ENCODE measurements around the gene TMEM144.
"Not testable (repeated sequence)": the region's sequence is repeated elsewhere in the genome, so short reads cannot be mapped to it uniquely, and the experiment has no call there.

TMEM144 gene

GRCh38 chr4:158238575-158238974, 28.3 kb downstream of the TMEM144 start:
- DNase-seq = no peak

DNA sequence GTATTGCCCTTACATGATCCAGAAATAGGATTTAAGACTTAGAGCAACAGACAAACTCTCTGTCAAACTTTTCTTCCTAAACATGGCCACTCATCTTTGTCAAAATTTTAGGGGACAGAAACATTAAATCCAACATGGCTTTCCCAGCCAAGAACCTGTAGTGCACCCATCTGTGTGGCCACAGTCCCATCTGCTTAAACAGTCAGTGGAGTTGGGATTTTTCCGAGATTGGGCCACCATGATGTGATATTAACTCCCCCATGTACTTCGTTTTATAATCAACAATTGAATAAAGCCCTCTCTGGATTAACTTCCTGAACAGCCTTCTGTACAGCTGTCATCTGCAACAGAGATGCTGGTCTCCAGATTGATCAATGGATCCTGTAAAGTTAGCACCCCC, 28.9 kb downstream of the TMEM144 start:
- DNase-seq = no peak

DNA sequence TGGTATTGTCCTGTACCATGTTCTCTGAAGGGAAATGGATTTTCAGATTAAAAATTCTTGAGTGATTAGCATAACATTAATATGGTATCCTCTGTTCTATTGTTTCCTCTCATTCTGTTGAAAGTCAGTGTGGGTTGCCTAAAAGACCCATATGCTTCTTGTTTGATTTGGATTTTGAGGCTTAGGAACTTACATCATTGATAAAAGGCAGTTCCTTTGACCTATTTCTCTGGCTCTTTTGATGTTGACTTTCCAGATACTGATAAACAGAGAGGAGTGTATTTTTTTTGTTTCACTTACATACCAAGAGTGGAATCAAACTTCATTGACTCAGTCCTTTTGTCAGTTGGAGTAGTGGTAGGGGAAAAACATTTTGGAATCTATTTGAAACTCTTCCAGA, 32.8 kb downstream of the TMEM144 start:
- DNase-seq = no peak

- DNase-seq = no peak
These were observed 40.0 kb downstream of the TMEM144 start for GRCh38 chr4:158250321-158250720.

DNA sequence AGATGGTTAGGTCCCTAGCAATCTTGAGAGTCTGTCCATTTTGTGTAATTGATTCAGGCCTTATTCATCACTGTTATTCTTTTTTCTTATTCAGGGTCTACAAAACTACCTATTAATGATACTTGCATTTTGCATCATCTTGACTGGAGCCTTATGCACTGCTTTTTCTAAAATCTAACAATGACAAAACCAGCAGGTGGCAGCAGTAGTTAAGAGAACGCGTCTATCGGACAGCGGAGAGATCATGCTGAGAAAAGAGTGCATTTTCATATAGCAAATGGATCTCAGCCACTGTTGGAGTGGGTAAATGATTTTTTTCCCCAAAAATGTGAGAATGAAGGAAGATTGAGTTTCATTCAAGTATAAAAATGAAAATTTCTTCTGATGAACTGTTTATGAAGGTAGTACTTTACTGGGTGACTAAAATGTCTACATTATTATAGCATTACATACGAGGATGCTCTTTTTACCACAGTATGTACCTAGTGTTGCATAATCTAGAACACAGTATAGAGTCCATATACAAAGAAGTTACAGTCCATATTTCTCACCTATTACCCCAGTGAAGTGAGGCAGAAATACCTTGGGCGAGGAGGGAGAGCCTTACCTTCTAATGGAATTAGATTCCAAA, 43.2 kb downstream of the TMEM144 start:
- peak in 2 of 5 donors; percentile 11 to 32 for DNase-seq

GRCh38 chr4:158254292-158254691, 44.0 kb downstream of the TMEM144 start:
- DNase-seq = no peak

DNA sequence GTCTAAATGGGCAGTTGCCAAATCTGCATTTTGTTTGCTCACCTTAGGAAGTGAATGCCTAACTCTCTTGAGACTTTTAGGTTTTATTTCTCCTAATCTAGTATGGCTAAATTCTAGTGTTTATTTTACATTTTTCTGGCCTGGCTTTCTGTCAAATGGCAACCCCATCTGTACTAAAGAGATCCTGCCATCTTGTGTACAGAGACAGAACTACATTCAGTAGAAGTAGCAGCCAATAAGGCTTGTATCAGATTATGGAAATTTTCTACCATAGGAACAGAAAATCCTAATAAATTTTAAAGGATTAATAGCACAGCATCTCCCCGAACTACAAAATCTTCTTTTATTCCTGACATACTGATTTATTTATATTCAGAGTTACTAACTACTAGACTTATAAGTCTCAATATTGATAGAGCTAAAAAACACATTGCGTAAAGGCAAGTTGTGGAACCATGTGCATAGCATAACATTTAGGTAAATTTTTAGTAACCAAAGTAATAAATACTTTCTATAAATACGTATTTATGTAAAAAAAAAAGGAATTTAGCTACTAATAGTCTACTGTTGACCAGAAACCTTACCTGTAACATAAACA, 45.5 kb downstream of the TMEM144 start:
- DNase-seq = no peak

DNA sequence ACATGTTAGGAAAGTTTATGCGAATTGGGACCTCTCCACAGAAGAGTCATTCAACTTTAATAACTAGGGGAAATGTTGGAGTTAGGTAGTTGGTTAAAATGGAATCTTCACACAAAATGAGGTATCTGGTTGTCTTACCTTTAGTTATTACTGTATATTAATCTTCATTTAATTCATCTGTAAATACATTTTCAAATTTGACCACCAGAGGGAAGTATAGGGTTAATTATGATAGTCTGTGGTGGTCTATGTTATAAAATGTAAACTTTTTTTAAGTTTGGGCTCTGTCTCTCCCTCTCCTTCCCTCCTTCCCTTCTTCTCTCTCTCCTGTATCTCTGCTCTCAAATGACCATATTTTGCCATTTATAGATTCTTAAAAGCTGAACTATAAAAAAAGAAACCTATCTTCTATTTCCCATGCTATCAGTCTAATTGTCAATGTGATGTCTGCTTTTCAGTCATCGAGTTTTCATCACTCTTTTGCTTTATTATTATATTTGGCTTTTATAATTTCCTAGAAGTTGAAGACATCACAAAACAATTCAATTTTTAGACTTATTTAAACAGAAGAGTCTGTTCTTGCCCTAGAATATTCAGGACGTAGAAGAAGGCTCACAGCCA, 49.8 kb downstream of the TMEM144 start:
- DNase-seq = no peak

DNA sequence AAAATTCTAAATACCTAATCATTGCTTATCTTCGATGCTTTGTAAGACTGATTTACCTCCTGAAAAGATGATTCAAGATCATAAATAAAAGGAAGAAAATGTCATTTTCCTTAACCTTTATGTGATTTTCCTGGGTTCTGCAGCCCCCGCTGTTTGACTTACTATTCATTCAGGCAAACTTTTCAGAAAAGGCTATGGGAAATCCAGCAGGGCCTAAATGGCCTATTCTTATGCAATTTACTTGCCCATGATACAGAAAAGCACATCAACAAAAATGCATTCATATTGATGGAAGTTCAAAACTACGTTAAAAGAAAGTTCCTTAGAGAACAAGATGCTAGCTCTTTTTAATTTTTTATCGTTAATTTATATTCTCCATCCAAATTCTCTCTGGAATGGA, 51.2 kb downstream of the TMEM144 start:
- DNase-seq = no peak

DNA sequence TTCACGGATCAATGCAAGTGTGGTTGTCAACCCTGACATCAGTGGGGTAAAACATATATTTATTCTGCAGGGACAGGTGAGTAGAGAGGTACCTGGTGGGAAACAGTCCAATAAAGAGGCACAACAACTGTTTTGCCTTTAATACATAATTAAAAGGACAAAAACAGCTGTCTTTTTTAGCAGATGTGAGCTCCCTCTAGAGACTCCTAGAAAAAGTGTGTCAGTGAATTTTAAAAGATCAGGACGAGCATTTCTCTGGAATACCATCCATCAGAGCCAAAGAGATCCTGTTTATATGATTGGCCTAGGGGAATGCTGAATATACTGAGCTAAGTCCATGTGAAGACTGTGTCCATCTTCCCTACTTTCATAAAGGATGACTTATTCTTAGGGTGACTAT, 58.3 kb downstream of the TMEM144 start:
- DNase-seq = no peak

DNA sequence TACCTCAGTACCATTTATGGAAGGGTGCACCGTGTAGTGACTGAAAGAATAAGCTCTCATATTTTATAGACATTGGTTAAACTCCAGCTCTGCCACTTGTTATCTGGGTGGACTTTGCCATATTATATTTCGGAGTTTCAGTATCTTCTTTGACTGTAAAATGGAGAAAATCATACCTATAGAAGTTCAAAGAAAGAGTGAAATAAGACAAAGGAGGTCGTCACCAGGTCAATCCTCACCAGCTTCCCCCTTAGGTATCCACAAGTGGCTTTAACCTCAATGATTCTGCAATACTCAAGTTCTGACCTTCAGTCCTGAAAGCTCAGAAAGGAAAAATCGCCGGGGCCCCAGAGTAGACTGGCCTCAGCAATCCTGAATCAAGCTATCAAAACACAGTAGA, 64.3 kb downstream of the TMEM144 start:
- no peak for DNase-seq

DNA sequence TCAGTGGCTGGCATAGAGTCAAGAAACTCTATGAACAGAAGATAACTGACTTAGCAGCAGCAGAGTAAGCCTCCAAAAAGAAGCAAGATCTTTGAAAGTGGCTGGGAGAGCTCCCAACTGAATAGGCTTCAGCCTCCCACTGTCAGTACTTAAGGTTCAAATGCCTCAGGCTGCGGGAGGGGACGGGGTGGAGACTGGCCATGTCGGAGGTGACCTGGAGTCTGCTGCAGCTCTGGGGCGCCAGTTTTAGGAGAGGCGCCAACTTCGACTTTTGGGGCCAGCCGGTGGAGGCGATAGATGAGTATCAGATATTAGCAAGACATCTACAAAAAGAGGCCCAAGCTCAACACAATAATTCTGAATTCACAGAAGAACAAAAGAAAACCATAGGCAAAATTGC, 67.3 kb downstream of the TMEM144 start:
- no peak for DNase-seq

- not testable (repeated sequence) for DNase-seq
These were observed 68.8 kb downstream of the TMEM144 start for GRCh38 chr4:158279052-158279451.

DNA sequence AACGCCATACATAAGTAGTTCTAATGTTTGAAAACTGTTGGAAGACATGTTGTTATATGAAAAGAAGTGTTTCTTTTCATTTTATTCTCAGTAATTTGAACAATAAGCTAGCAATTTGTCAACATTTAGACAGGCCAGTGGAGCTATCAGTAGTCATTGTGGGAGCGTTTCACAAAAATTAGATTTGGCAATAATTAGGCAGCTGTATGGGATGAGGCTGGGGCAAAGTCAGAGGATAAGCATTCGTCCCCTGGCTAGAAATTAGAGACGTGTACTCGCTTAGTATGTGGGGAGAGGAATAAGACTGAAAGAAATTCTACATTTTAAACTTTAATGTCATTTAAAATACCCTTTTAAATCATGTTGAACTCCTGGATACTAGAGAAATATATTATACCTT, 70.6 kb downstream of the TMEM144 start:
- no peak for DNase-seq

DNA sequence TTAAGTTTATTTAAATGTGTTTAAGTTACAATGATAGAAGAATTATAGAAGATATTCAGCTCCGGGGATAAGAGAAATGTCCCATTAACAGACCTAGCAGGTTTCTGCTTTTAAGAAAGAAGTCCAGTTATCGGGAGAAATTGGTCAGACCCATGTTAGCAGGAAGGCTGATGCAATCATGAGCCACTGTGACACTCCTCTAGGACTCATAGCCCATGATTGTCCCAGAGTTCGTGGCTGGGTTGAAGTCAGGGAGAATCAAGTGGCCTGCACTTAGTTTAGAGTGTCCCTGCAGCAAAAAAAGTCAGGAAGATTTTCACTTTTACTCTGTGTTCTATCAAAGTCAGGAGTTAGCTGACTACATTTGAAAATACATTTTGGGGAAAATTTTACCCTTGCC, 72.0 kb downstream of the TMEM144 start:
- no peak for DNase-seq

- no peak for DNase-seq
These were observed 75.3 kb downstream of the TMEM144 start for GRCh38 chr4:158285429-158286216.

GRCh38 chr4:158290912-158291311, 80.6 kb downstream of the TMEM144 start:
- no peak for DNase-seq

GRCh38 chr4:158291334-158292055, 81.2 kb downstream of the TMEM144 start:
- no peak for DNase-seq

DNA sequence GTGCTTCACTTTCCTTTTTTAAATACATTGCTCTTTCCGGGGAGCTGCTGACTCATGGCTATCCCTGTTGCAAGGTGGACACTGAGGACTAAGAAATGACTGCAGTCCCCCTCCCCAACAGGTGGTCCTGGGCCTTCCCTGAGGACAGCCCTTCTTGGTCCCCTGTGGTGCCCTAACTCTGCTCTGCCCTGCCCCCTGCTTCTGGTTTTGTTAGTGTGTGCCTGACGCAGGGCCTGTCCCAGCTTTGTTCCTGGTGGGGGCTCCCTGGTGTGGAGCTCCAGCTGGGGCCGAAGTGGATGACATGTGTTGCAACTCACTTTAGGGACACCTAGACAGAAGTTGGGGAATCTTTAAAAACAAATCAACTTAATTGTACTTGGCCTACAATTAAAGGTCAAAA, 81.9 kb downstream of the TMEM144 start:
- no peak for DNase-seq

DNA sequence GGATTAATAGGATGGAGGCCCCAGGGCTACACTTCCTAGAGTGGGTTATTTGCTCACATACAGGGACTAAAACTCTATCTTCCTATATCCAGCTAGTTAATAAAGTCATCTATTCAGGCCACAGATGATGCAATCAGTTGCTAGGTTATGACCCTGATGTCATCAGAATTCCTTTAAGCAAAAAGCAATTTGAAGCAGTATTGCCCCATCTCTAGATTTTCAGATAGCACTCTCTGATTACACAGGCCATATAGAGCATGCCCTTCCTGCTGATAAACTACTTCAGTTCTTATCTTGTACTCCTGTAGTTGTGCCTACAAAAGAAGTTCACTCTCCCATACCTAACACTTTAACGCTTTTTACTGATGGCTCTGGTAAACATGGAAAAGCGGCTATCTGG, 84.8 kb downstream of the TMEM144 start:
- no peak for DNase-seq

- DNase-seq = no peak
These were observed 87.6 kb downstream of the TMEM144 start for GRCh38 chr4:158297866-158298265.

GRCh38 chr4:158299459-158300007, 89.2 kb downstream of the TMEM144 start:
- no peak for DNase-seq

- DNase-seq = no peak
These were observed 89.7 kb downstream of the TMEM144 start for GRCh38 chr4:158300012-158300411.
